ENCODE data around the gene PAX8.

Gene PAX8

DNA sequence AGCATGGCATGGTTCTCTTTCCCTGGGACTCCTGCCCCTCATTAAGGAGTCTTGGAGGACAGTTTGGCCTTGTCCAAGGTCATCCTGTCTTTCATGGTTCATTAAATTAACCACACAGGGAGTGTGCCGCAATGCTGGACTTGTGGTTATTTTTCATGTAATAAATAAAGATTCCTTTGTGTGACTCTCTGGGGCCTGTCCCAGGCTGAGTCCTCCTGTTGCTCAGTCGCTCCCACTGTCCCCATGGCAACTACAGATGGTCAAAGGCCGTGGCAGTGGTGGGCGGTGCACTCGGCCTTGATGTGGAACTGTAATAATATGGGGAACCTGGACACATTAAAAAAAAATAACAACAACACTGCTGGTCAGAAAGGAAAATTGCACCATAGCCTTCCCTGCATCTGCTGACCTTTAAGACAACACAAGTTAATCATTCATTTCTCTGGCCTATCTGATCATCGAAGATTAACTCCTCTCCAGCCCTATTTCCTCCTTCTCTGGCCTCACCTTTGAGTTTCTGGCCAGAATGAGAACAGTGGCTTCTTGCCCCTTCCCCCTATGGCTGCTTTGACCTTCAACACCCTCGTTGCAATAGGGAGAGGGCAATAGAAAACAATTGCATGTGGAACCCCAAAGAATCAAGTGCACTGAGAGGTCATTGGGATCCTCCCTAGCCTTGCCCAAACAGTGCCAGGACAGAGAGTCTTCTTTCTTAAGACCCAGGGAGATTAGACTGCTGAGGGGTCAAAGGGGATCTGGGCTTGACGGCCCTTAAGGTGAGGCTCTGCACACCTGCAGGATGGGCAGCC is 60.2 kb downstream of the PAX8 start:
- H3K4me3 ChIP-seq (ENCODE audit: low read depth, low read length) = no peak overlapping the region

DNA sequence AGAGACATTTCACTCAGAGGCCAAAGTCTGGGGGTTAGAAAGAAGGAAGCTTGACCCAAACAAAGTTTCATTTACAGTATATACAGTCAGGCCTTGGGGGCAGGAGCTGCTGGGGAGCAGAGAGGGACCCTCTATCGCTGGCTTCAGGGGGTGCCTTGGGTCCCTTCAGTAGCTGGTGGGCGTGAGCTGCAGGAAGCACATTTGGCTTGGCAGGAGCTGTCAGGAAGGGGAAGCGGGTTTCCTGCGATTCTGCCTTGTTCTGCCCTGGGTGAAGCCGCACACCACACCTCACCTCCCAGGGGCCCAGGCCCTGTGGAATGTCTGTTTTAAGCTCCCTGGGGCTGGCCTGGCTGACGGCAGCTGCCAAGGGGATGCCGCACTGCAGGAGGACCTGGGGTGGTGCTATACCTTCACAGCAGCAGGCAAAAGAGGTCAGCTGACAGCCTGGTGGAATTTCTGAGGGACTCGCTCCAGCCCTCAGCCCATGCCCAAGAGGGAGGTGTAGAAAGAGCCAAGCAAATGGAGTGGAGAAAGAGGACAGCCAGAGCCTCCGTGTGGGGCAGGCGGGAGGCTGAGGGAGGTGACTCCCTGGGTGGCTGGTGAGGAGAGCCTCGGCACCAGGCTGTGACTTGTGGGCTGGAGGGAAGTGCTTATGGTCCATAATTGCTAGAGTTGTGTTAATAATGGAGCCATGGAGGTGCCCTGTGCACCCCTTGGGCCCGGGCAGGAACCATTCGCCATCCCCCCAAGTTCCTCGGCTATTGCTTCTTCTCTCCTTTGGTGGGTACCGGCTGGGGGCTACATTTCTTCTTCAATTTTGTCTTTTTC is 61.1 kb downstream of the PAX8 start:
- no peak overlapping the region for H3K4me3 ChIP-seq (ENCODE audit: low read depth, low read length)
- TF ChIP-seq, protein P1, sequence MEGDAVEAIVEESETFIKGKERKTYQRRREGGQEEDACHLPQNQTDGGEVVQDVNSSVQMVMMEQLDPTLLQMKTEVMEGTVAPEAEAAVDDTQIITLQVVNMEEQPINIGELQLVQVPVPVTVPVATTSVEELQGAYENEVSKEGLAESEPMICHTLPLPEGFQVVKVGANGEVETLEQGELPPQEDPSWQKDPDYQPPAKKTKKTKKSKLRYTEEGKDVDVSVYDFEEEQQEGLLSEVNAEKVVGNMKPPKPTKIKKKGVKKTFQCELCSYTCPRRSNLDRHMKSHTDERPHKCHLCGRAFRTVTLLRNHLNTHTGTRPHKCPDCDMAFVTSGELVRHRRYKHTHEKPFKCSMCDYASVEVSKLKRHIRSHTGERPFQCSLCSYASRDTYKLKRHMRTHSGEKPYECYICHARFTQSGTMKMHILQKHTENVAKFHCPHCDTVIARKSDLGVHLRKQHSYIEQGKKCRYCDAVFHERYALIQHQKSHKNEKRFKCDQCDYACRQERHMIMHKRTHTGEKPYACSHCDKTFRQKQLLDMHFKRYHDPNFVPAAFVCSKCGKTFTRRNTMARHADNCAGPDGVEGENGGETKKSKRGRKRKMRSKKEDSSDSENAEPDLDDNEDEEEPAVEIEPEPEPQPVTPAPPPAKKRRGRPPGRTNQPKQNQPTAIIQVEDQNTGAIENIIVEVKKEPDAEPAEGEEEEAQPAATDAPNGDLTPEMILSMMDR (IDR thresholded peaks at IDR 0.05; ENCODE audit: low read depth, low read length) = no peak

More for the DNA sequence above, 60.2 kb downstream of the PAX8 start:
- TF ChIP-seq, protein P1 (IDR thresholded peaks at IDR 0.05; ENCODE audit: low read depth, low read length) = no peak

DNA sequence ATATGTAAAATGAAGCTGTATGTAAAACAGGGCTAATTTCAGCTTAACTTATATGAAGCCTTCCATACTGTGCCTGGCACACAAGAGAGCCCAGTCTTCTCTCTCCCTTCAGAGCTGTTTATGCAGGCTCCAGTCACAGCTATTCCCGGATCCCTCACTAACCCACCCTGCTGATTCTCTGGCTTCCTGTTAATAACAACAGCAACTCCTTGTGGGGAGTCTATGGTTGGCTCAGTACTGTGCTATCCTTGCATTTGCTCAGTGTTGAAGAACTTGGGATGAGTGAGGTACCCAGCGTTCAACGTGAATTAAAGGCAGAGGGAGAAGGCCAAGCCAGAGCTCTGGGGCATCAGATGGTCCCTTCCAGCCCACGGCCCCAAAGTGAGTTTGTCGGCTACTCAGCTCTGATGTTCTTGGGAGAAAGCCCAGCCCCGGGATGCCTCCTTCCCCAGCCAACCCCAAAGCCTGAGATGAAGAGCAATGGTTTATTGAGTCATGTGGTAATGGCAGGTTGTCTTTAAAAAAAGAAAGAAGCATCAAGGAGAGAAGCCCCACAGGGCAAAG is 61.7 kb downstream of the PAX8 start:
- TF ChIP-seq, protein P1 (IDR thresholded peaks at IDR 0.05; ENCODE audit: low read depth, low read length) = no peak

DNA sequence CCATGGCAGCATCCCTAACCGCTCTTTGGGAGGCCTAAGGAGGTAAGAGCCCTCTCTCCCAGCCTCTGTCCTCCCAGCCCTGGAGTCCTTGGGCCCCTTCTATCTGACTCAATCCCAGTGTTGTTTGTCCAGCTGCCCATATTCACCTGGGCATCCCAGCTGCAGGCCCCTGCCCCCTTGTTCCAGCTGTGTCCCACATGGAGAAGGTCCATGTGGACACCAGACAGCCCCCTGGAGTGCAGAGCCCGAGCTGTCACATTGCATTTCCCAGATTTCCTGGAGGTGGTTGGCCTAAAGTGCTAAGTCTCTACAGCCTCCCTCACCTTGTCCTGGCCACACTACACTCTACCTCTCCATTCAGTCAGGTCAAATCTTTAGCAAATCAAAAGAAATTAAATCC is 62.4 kb downstream of the PAX8 start:
- TF ChIP-seq, protein P1 (IDR thresholded peaks at IDR 0.05; ENCODE audit: low read depth, low read length) = no peak
- H3K4me3 ChIP-seq (ENCODE audit: low read depth, low read length) = no peak overlapping the region

More for the DNA sequence above, 61.7 kb downstream of the PAX8 start:
- no peak overlapping the region for H3K4me3 ChIP-seq (ENCODE audit: low read depth, low read length)

DNA sequence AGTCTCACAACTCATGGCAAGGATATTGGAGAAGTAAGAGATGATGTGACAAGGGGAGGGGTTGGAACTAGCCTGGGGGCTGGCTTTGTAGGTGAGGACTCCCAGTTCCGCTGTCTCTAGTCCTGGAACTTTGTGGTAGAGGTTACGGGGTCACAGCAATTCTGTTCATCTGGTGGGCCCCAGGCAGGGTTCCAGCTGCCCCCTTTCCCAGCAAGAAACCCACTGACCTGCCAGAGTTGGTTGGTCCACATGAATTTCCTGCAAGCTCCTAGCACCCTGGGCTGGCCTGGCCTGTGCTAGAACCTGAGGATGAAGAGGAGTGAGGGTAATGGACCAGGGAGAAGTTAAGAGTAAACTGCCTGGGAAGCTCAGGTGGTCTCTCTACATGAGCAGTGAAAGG is 63.7 kb downstream of the PAX8 start:
- no peak overlapping the region for H3K4me3 ChIP-seq (ENCODE audit: low read depth, low read length)
- TF ChIP-seq, protein P1 (IDR thresholded peaks at IDR 0.05; ENCODE audit: low read depth, low read length) = no peak

DNA sequence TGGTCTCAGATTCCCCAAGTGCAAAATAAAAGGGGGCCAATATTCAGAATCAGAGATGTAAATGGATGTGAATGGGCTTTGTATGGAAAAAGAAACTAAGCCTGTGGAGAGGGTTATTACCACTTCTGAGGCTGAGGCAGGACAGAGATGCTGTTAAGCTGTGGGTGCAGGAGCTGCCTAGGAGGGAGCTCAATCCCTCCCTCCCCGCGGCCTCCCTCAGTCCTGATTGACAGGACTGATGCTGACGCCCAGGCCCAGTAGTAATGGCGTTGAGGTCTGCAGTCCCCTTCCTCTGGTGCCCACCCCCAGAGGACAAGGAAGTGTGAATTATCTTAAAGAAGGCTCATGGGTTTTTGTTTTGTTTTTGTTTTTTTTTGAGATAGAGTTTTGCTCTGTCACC is 64.6 kb downstream of the PAX8 start:
- TF ChIP-seq, protein P1 (IDR thresholded peaks at IDR 0.05; ENCODE audit: low read depth, low read length) = no peak
- H3K4me3 ChIP-seq (ENCODE audit: low read depth, low read length) = no peak overlapping the region

Data from WI38 (cell line).